NCI-H1048 (cell line): Measurements from ENCODE around the gene C10orf90.

ENCODE experiments used
- DNase-seq: peaks from one replicate; lab custom pipeline; 2025; lab: John Stamatoyannopoulos, UW

C10orf90 gene

DNA sequence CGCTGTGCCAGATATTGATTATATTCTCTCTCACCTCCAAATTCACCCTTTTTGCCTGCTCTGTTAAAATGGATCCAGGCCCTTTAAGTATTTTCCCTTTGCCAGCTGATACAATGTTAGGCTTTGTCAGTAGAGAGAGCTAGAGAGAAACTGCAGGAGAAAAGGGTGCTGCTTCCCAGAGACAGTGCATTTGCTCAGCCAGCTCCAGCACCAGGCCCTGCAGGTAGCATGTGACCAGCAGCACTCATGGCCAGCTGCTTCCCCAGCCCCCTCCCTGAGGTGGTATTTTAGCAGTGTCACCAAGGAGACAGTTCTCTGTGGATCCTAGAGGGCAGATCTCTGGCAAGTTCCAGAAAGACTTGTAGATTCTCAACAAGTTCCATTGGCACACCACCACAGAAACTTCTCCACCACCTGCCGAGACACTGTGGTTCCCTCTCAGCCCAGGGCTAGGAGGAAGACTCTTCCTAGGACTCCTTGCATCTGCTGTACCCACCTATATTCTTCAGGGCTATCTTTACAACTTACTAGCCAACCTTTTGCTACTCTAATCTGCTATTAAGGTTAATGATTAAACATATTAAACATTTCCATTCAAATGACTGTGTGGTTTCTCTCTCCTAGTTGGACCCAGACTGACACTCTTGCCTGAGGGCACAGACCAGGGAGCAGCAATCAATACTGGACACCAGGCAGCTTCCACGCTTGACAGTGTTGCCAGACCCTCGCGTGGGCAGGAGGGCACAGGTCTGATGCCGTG lies 246.6 kb downstream of the C10orf90 start:
- DNase-seq: no peak

- no peak for DNase-seq
Observed at GRCh38 chr10:126422567-126422966, 247.9 kb downstream of the C10orf90 start.

DNA sequence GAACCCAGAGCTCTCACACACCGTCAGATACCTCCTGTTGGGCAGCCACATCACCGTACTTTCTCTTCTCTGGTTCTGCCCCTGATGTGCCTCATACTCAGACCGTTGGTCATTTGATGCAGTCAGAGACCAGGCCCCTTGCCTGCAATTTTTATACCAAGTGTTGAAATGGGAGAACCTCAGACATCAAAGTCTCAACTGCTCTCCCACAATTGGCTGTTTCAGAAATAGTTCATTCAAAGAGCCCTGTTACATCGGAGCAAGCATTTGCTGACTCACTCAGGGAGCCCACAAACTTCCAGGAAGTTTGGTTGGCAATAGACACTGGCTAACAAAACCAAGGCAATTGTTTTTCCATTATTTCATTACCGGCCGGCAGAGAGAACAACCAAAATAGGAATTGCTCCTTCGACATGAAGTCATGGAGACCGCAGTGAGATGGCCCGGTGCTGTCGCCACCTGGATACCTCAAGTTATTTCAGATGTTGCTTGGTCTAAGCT lies 248.7 kb downstream of the C10orf90 start:
- DNase-seq: no peak

DNA sequence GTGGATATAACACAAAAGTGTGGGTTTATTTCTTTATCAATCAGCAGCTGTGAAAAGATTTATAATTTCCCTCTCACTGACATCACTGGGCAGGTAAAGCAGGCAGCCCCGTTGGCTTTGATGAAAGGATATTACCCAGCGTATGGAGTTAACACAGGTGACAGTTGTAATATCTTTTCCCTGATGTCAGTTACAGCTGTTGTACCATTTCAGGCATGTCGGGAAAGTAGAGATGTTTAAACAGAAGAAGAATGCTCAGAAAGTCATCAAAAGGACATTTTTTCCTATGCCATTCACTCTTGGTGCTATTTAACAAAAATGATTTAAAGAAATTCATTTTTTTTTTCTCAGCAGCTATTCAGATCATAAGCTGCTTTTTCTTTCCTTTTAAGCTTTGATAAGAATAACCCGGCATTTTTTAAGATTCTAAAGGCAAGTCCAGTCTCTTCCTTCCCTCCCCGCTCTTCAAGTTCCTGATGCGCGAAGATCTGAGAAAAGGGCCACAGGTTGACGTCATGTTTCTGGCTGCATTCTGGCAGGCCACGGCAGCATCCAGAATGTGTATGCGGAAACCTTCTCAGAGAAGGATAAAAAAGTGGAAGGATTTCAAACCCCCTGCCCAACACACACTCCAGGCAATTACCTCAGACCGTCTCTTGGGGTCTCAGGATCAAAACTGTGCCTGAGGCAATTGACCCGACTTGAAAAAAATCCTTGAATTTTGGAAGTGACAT lies 249.8 kb downstream of the C10orf90 start:
- no peak for DNase-seq

DNA sequence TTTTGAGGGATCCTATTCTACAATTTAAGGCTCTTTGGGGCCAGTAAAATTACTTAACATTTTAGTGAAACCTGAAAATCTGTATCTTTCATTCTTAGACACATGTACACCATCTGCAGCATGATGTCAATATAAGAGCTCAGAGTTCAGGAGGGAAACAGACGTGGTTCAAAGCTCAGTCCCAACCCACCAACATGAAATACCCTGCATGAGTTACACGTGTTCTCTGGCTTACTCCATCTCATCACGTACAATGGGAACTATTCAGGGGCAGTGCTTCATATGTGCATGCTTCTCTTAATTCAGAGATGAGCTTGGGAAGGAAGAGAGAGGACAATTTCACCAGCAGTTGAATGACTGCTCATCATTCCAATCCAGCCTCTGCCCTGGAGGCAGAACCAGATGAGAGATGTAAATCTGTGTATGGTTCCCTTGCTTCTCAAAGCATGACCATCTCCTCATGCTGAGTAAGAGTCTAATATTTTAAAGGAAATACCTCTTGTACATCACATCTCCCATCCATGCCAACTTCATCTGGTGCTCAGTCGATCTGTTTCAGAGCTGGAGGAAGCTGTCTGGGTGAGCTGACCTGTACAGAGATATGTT lies 253.2 kb downstream of the C10orf90 start:
- DNase-seq: no peak

- no peak for DNase-seq
Observed at GRCh38 chr10:126409821-126410220, 260.7 kb downstream of the C10orf90 start.

GRCh38 chr10:126408953-126409641 lies 261.4 kb downstream of the C10orf90 start:
- DNase-seq: no peak

DNA sequence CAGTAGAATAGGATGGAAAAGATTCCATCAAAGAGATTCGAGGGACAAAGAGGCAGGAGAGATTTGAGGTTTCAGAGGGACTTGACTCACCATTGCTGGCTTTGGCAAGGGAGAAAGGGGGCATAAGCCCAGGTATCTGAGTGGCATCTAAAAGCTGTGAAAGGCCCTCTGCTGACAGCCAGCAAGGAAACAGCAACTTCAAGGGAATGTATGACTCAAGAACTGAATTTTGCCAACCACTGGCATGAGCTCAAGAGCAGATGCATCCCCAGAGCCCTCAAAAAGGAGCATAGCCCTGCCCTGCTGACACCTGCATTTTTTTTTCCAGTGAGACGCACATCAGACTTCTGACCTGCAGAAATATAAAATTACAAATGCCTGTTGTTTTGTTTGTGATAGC lies 262.7 kb downstream of the C10orf90 start:
- no peak for DNase-seq

- DNase-seq: no peak
Observed at GRCh38 chr10:126405239-126405775, 265.2 kb downstream of the C10orf90 start.

DNA sequence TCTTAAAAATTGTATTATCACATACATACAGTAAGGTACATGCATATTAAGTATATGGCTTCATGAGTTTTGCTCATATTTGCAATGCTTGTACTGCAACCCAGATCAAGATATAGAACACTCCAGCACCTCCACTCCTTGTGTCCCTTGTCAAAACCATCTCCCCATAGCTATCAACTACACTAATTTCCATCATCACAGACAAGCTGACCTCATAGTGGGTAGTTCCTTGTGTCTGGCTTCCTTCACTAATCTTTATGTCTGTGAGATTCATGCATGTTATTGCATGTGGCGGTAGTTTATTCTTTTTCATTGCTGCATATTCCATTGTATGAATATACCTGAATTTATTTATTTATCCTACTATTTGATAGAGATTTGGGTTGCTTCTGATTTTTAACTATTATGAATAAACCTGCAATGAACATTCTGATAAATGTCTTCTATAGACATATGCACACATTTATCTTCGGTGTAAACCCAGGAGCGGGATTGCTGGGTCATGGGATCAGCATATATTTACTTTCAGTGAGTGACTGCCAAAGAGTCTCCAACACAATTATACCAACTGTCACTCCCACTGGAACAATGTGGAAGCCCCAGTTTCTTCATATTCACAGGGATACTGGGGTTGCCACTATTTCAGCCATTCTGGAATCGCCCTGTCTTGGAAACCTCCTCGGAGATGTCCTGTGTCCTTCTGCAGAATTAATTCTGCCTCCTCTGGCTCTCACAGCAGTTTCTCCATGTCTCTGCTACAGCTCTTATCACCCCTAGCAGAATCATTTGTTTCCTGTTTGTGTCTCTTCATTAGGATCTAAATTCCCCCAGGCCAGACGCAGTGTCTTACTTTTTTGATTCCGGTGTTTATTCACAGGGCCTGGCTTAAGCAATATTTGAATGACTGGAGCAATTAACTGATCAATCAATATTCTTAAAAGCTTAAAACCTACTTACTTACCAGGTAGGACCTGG lies 267.5 kb downstream of the C10orf90 start:
- no peak for DNase-seq

GRCh38 chr10:126400641-126401040 lies 269.9 kb downstream of the C10orf90 start:
- DNase-seq: no peak

DNA sequence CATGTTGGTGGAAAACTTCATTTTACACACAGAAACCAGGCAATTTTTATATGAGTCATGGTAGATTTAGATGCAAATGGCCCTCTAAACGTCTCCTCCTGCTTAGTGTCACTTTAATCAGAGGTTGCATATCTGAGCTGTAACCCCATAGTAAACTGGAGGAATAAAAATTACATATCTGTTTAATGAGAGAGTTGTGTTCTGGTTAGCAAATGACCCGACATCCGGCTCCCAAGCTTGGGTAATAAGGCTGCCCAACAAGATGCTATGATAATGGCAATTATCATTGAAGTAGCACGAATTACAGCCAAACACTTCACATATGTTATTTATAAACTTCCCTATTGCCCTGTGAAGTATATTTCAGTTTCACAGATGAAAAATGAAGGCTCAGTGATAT lies 271.6 kb downstream of the C10orf90 start:
- no peak for DNase-seq

GRCh38 chr10:126398383-126398743 lies 272.1 kb downstream of the C10orf90 start:
- no peak for DNase-seq

DNA sequence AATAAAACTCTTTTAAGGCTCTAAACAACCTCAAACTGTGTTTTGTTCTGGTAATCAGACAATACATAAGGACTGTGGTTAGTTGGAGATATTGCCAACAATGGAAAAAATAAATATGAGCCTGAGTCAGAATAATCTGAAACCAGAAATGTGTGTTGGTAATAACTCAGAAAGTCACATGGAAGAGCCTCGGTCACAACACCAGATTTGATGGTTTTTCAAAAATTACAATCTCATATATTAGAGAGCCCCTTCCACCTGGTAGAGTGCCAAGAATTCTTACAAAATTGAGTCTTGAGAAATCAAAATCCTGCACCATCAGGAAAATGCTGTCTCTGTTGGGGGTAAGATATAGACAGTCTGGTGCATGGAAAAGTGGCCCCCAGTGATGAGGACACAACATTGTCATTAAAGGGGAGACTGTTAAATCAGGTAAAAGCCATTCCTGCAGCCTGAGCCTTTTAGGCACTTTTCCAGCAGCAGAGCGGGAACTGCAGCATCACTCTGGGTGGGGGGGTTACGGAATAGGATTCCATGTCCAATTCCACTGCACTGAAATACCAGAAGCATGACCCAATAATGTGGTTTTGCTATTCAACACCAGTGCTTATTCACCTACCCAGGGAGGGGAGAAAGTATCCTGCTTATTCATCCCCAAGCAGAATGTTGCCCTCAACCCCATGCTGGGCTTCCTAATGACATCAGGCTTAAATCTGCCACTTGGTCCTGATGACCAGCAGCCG lies 272.7 kb downstream of the C10orf90 start:
- no peak for DNase-seq

- no peak for DNase-seq
Observed at GRCh38 chr10:126397156-126397555, 273.3 kb downstream of the C10orf90 start.

- no peak for DNase-seq
Observed at GRCh38 chr10:126394948-126395347, 275.5 kb downstream of the C10orf90 start.

DNA sequence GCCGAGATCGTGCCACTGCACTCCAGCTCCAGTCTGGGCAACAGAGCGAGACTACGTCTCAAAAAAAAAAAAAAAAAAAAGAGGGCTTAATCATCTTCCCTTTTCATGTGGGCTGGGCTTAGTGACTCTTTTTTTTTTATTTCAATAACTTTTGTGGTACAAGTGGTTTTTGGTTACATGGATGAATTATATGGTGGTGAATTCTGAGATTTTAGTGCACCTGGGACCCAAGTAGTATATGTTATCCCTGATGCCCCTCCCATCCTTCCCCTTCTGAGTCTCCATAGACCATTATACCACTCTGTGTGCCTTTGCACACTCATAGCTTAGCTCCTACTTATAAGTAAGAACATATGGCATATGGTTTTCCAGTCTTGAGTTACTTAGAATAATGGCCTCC lies 277.4 kb downstream of the C10orf90 start:
- no peak for DNase-seq

DNA sequence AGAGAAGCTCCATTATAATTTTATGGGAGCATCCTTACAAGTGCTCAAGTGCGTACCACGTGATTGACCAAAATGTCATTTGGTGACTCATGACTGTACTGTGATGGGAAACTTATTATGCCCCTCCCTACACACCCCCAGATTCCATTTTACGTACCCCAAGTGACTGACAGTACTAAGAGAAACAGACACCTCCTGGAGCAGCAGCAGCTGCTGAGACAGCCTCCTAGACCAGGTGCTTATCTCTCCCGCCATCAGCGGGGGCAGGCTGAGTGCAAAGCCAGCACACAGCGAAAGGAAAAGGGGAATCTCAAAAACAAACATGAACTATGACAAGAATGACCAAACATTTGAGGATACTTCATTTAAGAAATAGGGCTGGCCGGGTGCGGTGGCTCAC lies 278.0 kb downstream of the C10orf90 start:
- DNase-seq: no peak

GRCh38 chr10:126392068-126392467 lies 278.4 kb downstream of the C10orf90 start:
- no peak for DNase-seq

GRCh38 chr10:126391192-126391885 lies 279.2 kb downstream of the C10orf90 start:
- no peak for DNase-seq
